Smooth muscle cell (in vitro differentiated cells): ENCODE data around the gene PTPRC. TPM values are rescaled to one million over a fixed set of nuclear protein-coding genes. Genes with fewer than 3 reads are reported as not detected.

Experiments used
- DNase-seq: peaks from one replicate; lab custom pipeline; 2025; ENCODE audit not compliant: unreplicated experiment; lab: John Stamatoyannopoulos, UW
- H2AFZ ChIP-seq: fragments of 200-600 bp; sonication (generic); 2 replicates; pipeline ENCODE4 v1.6.0; 2016; ENCODE audit warnings: antibody characterized with exemption, low read depth, mild to moderate bottlenecking
- H3F3A ChIP-seq: fragments of 200-600 bp; sonication (generic); 2 replicates; pipeline ENCODE4 v1.6.0; 2017; ENCODE audit warnings: antibody characterized with exemption, low read depth
- H3K27ac ChIP-seq: fragments of 200-600 bp; sonication (generic); 2 replicates; pipeline ENCODE4 v1.5.1; 2016; ENCODE audit warnings: low read depth, mild to moderate bottlenecking
- H3K27me3 ChIP-seq: fragments of 200-600 bp; sonication (generic); 2 replicates; pipeline ENCODE4 v1.6.1; 2016; ENCODE audit warnings: low read depth, mild to moderate bottlenecking
- H3K36me3 ChIP-seq: fragments of 200-600 bp; sonication (generic); 2 replicates; pipeline ENCODE4 v1.5.1; 2016; ENCODE audit warnings: low read depth
- H3K4me1 ChIP-seq: fragments of 200-600 bp; sonication (generic); 2 replicates; pipeline ENCODE4 v1.5.1; 2016; ENCODE audit warnings: low read depth
- H3K4me2 ChIP-seq: fragments of 200-600 bp; sonication (generic); 2 replicates; pipeline ENCODE4 v1.6.0; 2016; ENCODE audit warnings: mild to moderate bottlenecking
- H3K4me3 ChIP-seq: fragments of 200-600 bp; sonication (generic); 2 replicates; pipeline ENCODE4 v1.5.1; 2016; ENCODE audit warnings: mild to moderate bottlenecking
- H3K79me2 ChIP-seq: fragments of 200-600 bp; sonication (generic); 2 replicates; pipeline ENCODE4 v1.6.0; 2016; ENCODE audit warnings: low read depth, mild to moderate bottlenecking
- H3K9ac ChIP-seq: fragments of 200-600 bp; sonication (generic); 2 replicates; pipeline ENCODE4 v1.6.0; 2016; ENCODE audit warnings: low read depth
- H3K9me3 ChIP-seq: fragments of 200-600 bp; sonication (generic); replicated peaks from 2 replicates; pipeline ENCODE4 v1.5.1; 2016; ENCODE audit warnings: low read depth
- H4K20me1 ChIP-seq: fragments of 200-600 bp; sonication (generic); 2 replicates; pipeline ENCODE4 v1.6.0; 2016; ENCODE audit warnings: low read depth
- WGBS: methylation state at CpG from one replicate; pipeline ENCODE4 v1.1.7; 2016; ENCODE audit warnings: low lambda C conversion rate; 5-methylcytosine and 5-hydroxymethylcytosine counted together
- polyA plus RNA-seq: library from polyadenylated mRNA; unstranded; fragments of >200 nt; fragmentation: Nextera tagmentation; extraction: Ambion mirVana; gene quantifications from 2 replicates; pipeline ENCODE4 v1.2.1, GENCODE V29; 2016
- total RNA-seq: library from RNA; depleted of rRNA; stranded (reverse); fragments of >200 nt; gene quantifications from 2 replicates; pipeline ENCODE4 v1.2.3, GENCODE V29; 2014
- TF ChIP-seq, protein P1 (sequence below): fragments of 200-600 bp; sonication (generic); IDR thresholded peaks from 2 replicates; pipeline ENCODE4 v1.5.1; 2017; ENCODE audit warnings: borderline replicate concordance, mild to moderate bottlenecking, antibody characterized with exemption; ENCODE audit not compliant: insufficient read depth, poor library complexity, severe bottlenecking

The PTPRC gene
- total and polyA plus RNA-seq, 2 experiments from 2014 or later = 0.04 TPM; not detected in 1

DNA sequence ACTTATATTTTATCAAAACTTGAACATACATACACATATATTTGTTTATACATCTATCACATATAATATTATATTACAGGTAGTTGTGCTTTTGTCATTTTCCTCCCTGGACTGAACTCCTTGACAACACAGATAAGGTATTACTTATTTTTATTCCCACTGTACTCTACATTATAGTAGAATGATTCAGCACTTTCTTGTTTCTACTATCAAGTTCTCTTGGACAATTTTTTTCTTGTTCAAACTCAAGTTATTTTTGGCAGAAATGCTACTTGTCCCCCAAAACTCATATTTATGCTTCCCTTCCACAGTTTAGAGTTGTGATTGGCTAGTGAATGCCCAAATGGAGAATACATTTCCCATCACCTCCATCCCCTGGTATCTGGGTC is 10.8 kb upstream of the PTPRC start:
- H3K27me3 ChIP-seq = no peaks in the 10 kb centered on the region
- no peak for DNase-seq
- no peaks in the 10 kb centered on the region for H4K20me1 ChIP-seq
- H3K36me3 ChIP-seq = no peaks in the 10 kb centered on the region
- peak overlapping the region; percentile 46 for H2AFZ ChIP-seq
- H3K4me1 ChIP-seq = no peaks in the 10 kb centered on the region
- TF ChIP-seq, protein P1, sequence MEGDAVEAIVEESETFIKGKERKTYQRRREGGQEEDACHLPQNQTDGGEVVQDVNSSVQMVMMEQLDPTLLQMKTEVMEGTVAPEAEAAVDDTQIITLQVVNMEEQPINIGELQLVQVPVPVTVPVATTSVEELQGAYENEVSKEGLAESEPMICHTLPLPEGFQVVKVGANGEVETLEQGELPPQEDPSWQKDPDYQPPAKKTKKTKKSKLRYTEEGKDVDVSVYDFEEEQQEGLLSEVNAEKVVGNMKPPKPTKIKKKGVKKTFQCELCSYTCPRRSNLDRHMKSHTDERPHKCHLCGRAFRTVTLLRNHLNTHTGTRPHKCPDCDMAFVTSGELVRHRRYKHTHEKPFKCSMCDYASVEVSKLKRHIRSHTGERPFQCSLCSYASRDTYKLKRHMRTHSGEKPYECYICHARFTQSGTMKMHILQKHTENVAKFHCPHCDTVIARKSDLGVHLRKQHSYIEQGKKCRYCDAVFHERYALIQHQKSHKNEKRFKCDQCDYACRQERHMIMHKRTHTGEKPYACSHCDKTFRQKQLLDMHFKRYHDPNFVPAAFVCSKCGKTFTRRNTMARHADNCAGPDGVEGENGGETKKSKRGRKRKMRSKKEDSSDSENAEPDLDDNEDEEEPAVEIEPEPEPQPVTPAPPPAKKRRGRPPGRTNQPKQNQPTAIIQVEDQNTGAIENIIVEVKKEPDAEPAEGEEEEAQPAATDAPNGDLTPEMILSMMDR = no peak
- no peaks in the 10 kb centered on the region for H3F3A ChIP-seq
- H3K79me2 ChIP-seq = no peaks in the 10 kb centered on the region
- no peaks in the 10 kb centered on the region for H3K9me3 ChIP-seq
- no peak overlapping the region for H3K4me2 ChIP-seq
- no peak overlapping the region for H3K4me3 ChIP-seq
- H3K9ac ChIP-seq = no peak overlapping the region
- H3K27ac ChIP-seq = no peak overlapping the region

DNA sequence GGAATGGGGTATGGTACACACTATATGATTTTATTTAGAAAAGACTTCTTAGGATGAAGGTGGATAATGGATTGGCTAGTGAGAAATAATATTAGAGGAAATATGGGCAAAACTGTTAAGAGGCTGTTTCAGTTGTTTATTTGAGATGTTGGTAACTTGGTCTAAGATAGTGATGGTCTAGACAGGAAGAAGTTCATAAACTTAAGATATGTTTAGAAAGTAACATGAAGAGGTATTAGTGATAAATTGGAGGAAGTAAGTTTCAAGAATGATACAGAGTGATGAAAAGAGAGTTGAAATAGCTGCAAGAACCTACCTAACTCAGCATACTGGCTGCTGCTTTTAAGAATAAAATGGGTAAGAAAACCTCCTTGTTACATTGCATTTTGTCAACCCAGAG is 9.2 kb upstream of the PTPRC start:
- TF ChIP-seq, protein P1 = no peak
- no peaks in the 10 kb centered on the region for H3F3A ChIP-seq
- H3K4me3 ChIP-seq = no peak overlapping the region
- H3K9ac ChIP-seq = no peak overlapping the region
- no peaks in the 10 kb centered on the region for H3K36me3 ChIP-seq
- H3K27me3 ChIP-seq = no peaks in the 10 kb centered on the region
- H3K4me2 ChIP-seq = no peak overlapping the region
- no peak overlapping the region for H3K27ac ChIP-seq
- H3K79me2 ChIP-seq = no peaks in the 10 kb centered on the region
- H2AFZ ChIP-seq = no peak overlapping the region
- no peaks in the 10 kb centered on the region for H3K4me1 ChIP-seq
- no peak for DNase-seq
- no peaks in the 10 kb centered on the region for H3K9me3 ChIP-seq
- H4K20me1 ChIP-seq = no peaks in the 10 kb centered on the region

DNA sequence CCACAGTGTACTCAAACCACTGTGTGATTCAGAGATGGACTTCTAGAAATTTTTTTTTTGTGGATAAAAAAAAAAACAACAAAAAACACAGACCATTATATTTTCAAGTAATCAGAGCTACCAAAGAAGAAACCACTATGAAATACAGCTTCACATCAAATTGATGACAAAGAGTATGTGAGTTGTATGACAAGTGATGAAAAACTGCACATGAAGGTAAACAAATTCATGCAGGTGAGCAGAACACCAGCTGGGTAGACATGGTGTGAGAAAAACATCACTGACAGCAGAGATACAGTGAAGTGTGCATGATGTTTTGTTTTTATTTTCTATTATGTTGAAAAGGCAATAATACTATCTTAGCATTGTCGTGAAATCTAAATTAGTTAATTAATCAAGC is 8.0 kb upstream of the PTPRC start:
- Histone ChIP-seq H2AFZ (no peak overlapping the region), H3K27ac (no peak overlapping the region), H4K20me1 (no peaks in the 10 kb centered on the region), H3F3A (no peaks in the 10 kb centered on the region), H3K9me3 (no peaks in the 10 kb centered on the region), H3K36me3 (no peaks in the 10 kb centered on the region), H3K4me3 (no peak overlapping the region), H3K27me3 (no peaks in the 10 kb centered on the region), H3K4me2 (no peak overlapping the region), H3K79me2 (no peaks in the 10 kb centered on the region), H3K9ac (no peak overlapping the region), H3K4me1 (no peaks in the 10 kb centered on the region)
- DNase-seq = no peak
- TF ChIP-seq, protein P1 = no peak
- 90% methylated on average over 1 of the region's 1 CpG for WGBS

DNA sequence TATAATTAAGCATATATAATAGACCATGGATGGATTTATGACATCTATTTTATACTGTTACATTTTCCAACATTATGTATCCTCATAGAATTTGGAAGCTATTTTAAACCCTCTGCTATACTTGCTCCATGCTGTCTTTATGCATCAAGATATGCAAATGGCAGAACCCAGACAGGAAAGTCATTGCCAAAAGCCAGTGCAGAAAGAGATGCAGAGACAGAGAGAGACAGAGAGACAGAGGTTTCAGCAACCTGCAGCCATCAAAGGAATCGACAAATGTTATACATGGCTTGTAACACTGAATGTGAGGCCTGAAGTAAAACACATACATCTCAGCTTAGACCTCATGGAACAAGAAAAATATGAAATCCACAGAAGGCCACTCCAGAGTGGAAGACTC is 7.5 kb upstream of the PTPRC start:
- 92% methylated on average over 1 of the region's 1 CpG for WGBS
- DNase-seq = no peak

More for the DNA sequence above, 7.5 kb upstream of the PTPRC start:
- H3F3A ChIP-seq = no peaks in the 10 kb centered on the region
- H3K9ac ChIP-seq = no peak overlapping the region
- no peaks in the 10 kb centered on the region for H4K20me1 ChIP-seq
- TF ChIP-seq, protein P1 = no peak
- no peak overlapping the region for H3K27ac ChIP-seq
- no peaks in the 10 kb centered on the region for H3K4me1 ChIP-seq
- H3K9me3 ChIP-seq = no peaks in the 10 kb centered on the region
- H2AFZ ChIP-seq = no peak overlapping the region
- no peak overlapping the region for H3K4me2 ChIP-seq
- no peaks in the 10 kb centered on the region for H3K79me2 ChIP-seq
- no peaks in the 10 kb centered on the region for H3K36me3 ChIP-seq
- H3K4me3 ChIP-seq = no peak overlapping the region
- no peaks in the 10 kb centered on the region for H3K27me3 ChIP-seq
